ENCODE data around the gene PDE5A.

The PDE5A gene

GRCh38 chr4:119657111-119657611 lies 28.6 kb upstream of the PDE5A start:
- H3K79me2 ChIP-seq (ENCODE audit: control insufficient read depth, low read length) = no peaks in the 10 kb centered on the region
- H3K27ac ChIP-seq (ENCODE audit: low read depth, low read length) = no peak overlapping the region
- 0 out of 2 replicates have a peak, but pooled peaks cover 2% of the 10 kb centered on the region for H3K27me3 ChIP-seq (ENCODE audit: control insufficient read depth, low read length)
- no peaks in the 10 kb centered on the region for H3K36me3 ChIP-seq (ENCODE audit: control insufficient read depth, low read length)
- no peaks in the 10 kb centered on the region for H4K20me1 ChIP-seq (ENCODE audit: control insufficient read depth, insufficient read depth, low read depth, low read length)
- no peaks in the 10 kb centered on the region for H3K9me2 ChIP-seq (replicated peaks; ENCODE audit: control insufficient read depth, low read length)
- H3K9me3 ChIP-seq (ENCODE audit: control insufficient read depth, insufficient read depth, low read length) = no peaks in the 10 kb centered on the region
- no peaks in the 10 kb centered on the region for H3F3A ChIP-seq (ENCODE audit: control insufficient read depth, insufficient read depth)
- no peak overlapping the region for H3K4me3 ChIP-seq (ENCODE audit: low read length)
- TF ChIP-seq EZH2phosphoT487 (IDR thresholded peaks at IDR 0.05; ENCODE audit: borderline replicate concordance, low read length) (no peak), CTCF (IDR thresholded peaks at IDR 0.05; ENCODE audit: low read depth, low read length, poor library complexity, severe bottlenecking) (no peak)
- H3K4me2 ChIP-seq (ENCODE audit: low read length) = no peak overlapping the region
- H3K4me1 ChIP-seq (ENCODE audit: control insufficient read depth, low read length) = no peaks in the 10 kb centered on the region

GRCh38 chr4:119656342-119656741 lies 27.7 kb upstream of the PDE5A start:
- Histone ChIP-seq H3K27me3 (ENCODE audit: control insufficient read depth, low read length) (0 out of 2 replicates have a peak, but pooled peaks cover 2% of the 10 kb centered on the region), H4K20me1 (ENCODE audit: control insufficient read depth, insufficient read depth, low read depth, low read length) (no peaks in the 10 kb centered on the region), H3K27ac (ENCODE audit: low read depth, low read length) (no peak overlapping the region), H3K79me2 (ENCODE audit: control insufficient read depth, low read length) (no peaks in the 10 kb centered on the region), H3K4me1 (ENCODE audit: control insufficient read depth, low read length) (no peaks in the 10 kb centered on the region), H3K4me2 (ENCODE audit: low read length) (no peak overlapping the region), H3K4me3 (ENCODE audit: low read length) (no peak overlapping the region), H3F3A (ENCODE audit: control insufficient read depth, insufficient read depth) (no peaks in the 10 kb centered on the region), H3K36me3 (ENCODE audit: control insufficient read depth, low read length) (no peaks in the 10 kb centered on the region), H3K9me3 (ENCODE audit: control insufficient read depth, insufficient read depth, low read length) (no peaks in the 10 kb centered on the region), H3K9me2 (replicated peaks; ENCODE audit: control insufficient read depth, low read length) (no peaks in the 10 kb centered on the region)
- TF ChIP-seq CTCF (IDR thresholded peaks at IDR 0.05; ENCODE audit: low read depth, low read length, poor library complexity, severe bottlenecking) (no peak), EZH2phosphoT487 (IDR thresholded peaks at IDR 0.05; ENCODE audit: borderline replicate concordance, low read length) (no peak)

- TF ChIP-seq EZH2phosphoT487 (IDR thresholded peaks at IDR 0.05; ENCODE audit: borderline replicate concordance, low read length) (no peak), CTCF (IDR thresholded peaks at IDR 0.05; ENCODE audit: low read depth, low read length, poor library complexity, severe bottlenecking) (no peak)
- Histone ChIP-seq H3K79me2 (ENCODE audit: control insufficient read depth, low read length) (no peaks in the 10 kb centered on the region), H3K27ac (ENCODE audit: low read depth, low read length) (no peak overlapping the region), H3K4me1 (ENCODE audit: control insufficient read depth, low read length) (no peaks in the 10 kb centered on the region), H3K4me2 (ENCODE audit: low read length) (no peak overlapping the region), H4K20me1 (ENCODE audit: control insufficient read depth, insufficient read depth, low read depth, low read length) (no peaks in the 10 kb centered on the region), H3K9me2 (replicated peaks; ENCODE audit: control insufficient read depth, low read length) (no peaks in the 10 kb centered on the region), H3K4me3 (ENCODE audit: low read length) (no peak overlapping the region), H3K9me3 (ENCODE audit: control insufficient read depth, insufficient read depth, low read length) (no peaks in the 10 kb centered on the region), H3K27me3 (ENCODE audit: control insufficient read depth, low read length) (no peaks in the 10 kb centered on the region), H3F3A (ENCODE audit: control insufficient read depth, insufficient read depth) (no peaks in the 10 kb centered on the region), H3K36me3 (ENCODE audit: control insufficient read depth, low read length) (no peaks in the 10 kb centered on the region)
Measured at GRCh38 chr4:119655111-119655837, 26.7 kb upstream of the PDE5A start.
